ENCODE measurements around the gene PRKG2.
"Not testable (repeated sequence)": the region's sequence is repeated elsewhere in the genome, so short reads cannot be mapped to it uniquely, and the experiment has no call there.

The PRKG2 gene

GRCh38 chr4:81162752-81163458 lies 52.1 kb downstream of the PRKG2 start:
- no peak for DNase-seq (ENCODE audit: low read depth in 2 of 2)

DNA sequence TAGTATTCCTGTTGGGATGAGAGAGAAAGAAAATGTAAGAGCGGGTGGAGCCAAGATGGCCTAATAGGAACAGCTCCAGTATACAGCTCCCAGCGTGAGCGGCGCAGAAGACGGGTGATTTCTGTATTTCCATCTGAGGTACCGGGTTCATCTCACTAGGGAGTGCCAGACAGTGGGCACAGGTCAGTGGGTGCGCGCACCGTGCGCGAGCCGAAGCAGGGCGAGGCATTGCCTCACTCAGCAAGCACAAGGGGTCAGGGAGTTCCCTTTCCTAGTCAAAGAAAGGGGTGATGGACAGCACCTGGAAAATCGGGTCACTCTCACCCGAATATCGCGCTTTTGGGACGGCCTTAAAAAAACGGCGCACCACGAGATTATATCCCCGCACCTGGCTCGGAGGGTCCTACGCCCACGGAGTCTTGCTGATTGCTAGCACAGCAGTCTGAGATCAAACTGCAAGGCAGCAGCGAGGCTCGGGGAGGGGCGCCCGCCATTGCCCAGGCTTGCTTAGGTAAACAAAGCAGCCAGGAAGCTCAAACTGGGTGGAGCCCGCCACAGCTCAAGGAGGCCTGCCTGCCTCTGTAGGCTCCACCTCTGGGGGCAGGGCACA lies 61.2 kb downstream of the PRKG2 start:
- DNase-seq (ENCODE audit: low read depth in 2 of 2) = not testable (repeated sequence)

DNA sequence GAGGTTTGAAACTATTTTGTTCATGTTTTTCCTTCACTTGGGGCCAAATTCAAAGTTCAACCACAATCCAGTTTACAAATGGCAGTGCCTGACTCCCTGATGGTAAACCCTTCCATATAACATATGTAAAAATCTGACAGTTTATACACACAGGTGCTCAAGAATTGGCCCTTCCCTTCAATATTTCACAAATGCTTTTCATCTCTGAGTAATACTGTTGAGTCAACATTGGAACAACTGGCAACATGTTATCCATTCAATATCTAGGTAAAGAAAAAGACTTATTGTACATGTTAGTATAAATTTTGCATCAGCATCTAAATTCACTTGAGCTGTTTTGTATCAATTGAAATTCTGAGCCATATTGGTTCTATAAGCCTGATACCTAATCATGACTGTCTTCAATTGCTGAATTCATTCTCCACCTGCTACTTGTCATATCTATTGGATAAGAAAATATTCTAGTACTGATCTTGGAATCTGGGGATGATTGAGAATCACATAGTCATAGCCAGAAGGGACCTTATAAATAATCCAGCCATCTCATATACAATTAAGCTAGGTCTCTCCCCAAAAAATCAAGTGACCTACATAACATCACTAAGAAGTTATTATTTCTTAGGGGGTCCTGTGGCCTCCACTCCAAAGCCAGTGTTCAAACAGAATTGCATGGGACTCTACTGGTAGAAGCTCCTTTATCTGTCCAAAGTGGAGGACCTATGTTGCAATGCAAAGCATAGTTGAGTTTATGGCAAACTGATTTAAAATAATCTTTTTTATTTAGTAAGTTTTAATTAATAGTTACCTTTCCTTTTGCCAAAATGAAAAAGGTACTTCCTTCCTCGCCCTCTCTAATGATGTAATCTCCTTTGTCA lies 61.9 kb downstream of the PRKG2 start:
- no peak for DNase-seq (ENCODE audit: low read depth in 2 of 2)

GRCh38 chr4:81149976-81150375 lies 65.0 kb downstream of the PRKG2 start:
- DNase-seq (ENCODE audit: low read depth in 2 of 2) = no peak

- no peak for DNase-seq (ENCODE audit: low read depth in 2 of 2)
Observed at GRCh38 chr4:81148576-81148975, 66.4 kb downstream of the PRKG2 start.

GRCh38 chr4:81146466-81146865 lies 68.6 kb downstream of the PRKG2 start:
- DNase-seq (ENCODE audit: low read depth in 2 of 2) = no peak

GRCh38 chr4:81143183-81143582 lies 71.8 kb downstream of the PRKG2 start:
- no peak for DNase-seq (ENCODE audit: low read depth in 2 of 2)

GRCh38 chr4:81142744-81143143 lies 72.3 kb downstream of the PRKG2 start:
- no peak for DNase-seq (ENCODE audit: low read depth in 2 of 2)

DNA sequence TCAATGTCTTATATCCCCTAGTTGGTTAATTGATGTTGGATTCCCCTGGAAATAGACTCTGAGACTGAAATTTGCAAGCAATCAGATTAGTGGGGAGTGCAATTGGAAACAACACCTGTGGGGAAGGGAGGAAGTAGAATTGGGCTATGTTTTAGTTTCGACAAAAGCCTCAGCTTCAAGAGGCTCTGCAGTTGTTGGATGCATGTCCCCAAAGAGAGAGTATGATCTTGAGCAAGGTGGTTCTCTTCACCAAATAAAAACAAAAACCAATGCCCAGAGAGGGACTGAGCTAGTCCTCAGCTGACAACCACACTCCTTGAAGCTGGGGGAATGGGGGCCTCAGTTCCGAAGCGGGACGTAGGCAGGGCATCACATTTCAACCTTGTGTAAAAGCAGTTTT lies 77.1 kb downstream of the PRKG2 start:
- no peak for DNase-seq (ENCODE audit: low read depth in 2 of 2)

DNA sequence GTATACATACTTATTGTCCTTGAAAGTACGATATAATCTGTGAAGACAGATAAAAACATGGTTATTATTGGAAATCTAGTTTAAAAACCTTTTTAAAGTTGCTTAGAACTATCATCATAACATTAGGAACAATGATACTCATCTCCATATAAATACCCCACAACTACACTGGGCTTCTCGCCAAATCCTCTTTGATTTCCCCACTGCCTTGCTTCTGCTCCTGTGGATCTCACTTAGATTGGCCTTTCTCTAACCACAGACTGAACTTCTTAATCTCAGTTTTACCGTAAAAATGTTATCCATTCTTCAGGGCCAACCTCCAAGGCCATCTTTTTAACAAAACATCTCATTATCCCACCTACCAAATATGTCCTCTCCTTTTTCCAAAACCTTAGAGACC lies 77.6 kb downstream of the PRKG2 start:
- DNase-seq (ENCODE audit: low read depth in 2 of 2) = no peak

DNA sequence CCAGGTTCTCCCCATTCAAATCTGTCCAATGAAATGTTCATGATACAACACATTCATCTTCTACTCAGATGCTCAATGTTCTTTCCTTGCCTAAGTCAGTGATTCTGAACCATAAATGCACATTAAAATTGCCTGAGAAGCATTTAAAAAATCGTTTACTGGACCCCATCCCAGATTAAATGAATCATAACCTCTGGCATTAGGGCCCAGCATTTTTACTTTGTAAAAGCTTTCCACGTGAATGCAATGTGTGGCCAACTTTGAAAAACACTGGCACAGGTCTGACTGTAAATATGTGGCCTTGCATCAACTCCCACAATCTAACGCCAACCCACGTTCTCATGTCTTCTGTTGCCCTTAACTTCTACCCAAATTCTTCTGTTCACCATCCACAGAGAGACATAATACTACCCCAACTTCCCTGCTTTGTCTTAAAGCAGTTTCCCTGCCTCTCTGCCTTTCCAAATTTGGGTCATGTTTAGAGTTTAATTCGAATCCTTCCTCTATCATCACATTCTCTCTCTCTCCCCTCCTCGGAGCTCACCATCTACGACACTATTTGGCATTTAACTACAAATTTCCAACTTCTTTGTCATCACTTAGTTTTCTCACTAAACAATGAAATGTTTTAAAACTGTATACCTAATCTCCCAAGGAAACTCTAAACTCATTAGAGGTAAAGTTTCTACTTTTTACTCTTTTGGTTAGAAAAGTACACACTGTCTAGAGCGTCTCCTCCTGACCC lies 78.7 kb downstream of the PRKG2 start:
- no peak for DNase-seq (ENCODE audit: low read depth in 2 of 2)

DNA sequence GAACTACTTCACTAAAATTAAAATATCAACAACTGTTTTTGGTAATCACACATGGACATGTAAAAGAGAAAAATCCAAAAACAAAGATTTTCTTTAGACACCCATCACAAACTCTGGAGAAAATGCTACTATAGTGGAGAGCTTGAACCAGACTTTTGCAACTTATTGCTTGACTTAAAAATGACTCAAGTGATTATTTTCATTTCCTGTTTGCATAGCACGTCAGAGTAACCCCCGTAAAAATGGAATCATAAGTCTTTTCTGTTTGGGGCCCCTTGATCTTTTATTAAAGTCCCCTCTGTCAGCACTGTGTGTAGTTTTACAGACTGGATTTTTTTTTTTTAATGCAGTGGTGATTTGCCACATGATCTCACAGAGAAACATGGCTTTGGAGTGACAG lies 79.5 kb downstream of the PRKG2 start:
- DNase-seq (ENCODE audit: low read depth in 2 of 2) = no peak

DNA sequence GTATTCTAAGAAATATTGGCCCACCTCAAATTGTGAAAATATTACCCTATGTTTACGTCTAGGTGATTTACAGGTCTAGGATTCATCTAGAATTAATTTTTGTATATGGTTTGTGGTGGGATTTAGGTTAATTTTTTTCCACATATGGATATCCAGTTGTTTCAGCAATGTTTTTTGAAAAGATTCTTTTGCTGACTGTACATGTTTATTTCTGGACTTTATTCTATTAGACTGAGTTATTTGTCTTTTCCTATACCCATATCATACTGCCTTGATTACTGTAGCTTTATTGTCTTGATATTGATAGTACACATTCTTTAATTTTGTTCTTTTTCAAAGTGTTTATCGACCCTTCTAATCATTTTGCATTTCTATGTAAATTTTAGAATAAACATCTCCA lies 83.5 kb downstream of the PRKG2 start:
- DNase-seq (ENCODE audit: low read depth in 2 of 2) = no peak

GRCh38 chr4:81131066-81131465 lies 84.0 kb downstream of the PRKG2 start:
- DNase-seq (ENCODE audit: low read depth in 2 of 2) = no peak

DNA sequence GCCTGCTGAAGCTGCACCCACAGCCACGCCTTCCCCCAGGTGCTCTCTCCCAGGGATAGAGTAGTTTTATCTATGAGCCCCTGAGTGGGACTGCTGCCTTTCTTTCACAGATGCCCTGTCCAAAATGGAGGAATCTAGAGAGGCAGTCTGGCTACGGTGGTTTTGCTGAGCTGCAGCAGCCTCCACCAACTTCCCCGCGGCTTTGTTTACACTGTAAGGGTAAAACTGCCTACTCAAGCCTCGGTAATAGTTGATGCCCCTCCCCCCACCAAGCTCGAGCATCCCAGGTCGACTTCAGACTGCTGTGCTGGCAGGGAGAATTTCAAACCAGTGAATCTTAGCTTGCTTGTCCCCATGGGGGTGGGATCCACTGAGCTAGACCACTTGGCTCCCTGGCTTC lies 84.5 kb downstream of the PRKG2 start:
- no peak for DNase-seq (ENCODE audit: low read depth in 2 of 2)

DNA sequence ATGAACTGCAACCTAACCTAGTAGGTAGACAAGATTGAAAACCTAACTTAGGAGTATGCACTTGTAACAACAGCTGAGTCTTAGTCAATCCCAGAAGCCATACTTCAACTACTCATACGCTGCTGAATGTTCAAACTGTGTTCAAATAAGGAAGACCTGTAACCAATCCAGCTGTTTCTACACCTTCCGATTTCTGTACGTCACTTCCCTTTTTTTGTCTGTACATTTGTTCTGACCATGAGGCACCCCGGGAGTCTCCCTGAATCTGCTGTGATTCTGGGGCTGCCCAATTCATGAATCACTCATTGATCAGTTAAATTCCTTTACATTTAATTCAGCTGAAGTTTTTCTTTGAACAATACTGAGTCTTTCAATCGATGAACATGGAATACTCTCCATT lies 95.0 kb downstream of the PRKG2 start:
- no peak for DNase-seq (ENCODE audit: low read depth in 2 of 2)

DNA sequence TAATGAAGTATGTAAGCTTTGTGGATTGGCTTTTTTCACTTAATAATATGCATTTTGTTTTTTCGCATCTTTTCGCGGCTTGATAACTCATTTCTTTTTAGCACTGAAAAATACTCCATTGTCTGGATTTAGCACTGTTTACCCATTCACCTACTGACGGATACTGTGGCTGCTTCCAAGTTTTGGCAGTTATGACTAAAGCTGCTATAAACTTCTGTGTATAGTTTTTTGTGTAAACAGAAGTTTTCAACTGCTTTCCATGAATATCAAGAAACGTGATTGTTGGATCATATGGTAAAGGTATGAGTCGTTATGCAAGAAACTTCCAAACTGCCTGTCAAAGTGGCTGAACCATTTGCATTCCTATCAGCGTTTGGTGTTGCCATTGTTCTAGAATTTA lies 96.9 kb downstream of the PRKG2 start:
- DNase-seq (ENCODE audit: low read depth in 2 of 2) = no peak

GRCh38 chr4:81116566-81116965 lies 98.5 kb downstream of the PRKG2 start:
- no peak for DNase-seq (ENCODE audit: low read depth in 2 of 2)

DNA sequence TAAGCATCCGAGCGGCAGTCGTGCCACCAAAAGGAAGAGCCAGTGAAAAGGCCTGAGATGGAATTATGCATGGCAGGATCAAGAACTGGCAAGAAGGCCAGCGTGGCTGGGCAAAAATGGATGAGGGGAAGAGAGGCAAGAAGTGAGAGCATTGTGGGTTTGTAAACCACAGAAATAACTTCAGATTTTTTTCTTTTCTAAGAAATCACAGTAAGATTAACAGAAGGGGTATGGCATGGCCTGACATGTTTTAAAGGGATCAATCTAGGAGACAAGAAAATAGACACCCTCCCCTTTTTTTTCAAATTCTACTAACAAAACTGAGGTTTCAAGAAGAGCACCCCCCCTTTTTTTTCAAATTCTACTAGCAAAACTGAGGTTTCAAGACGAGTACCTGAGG lies 102.0 kb downstream of the PRKG2 start:
- DNase-seq (ENCODE audit: low read depth in 2 of 2) = no peak

DNA sequence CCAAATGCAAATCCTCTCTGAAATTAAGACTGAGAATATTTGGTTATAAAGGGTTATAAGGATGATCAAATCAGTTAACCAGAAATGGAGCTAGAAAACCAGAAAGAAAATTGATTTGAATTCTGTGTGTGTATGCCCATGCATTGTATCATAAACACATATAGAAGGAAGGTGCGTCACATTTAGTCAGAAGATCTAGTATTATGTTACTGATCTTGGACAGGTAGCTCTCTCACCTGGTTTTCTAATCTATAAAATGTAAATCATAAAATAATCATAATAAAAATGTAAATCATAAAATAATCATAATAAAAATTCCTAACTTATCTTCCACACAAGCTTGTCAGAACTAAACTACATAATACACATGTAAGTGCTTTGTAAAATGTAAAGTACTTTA lies 105.7 kb downstream of the PRKG2 start:
- DNase-seq (ENCODE audit: low read depth in 2 of 2) = no peak

- no peak for DNase-seq (ENCODE audit: low read depth in 2 of 2)
Observed at GRCh38 chr4:81106150-81106549, 108.9 kb downstream of the PRKG2 start.

GRCh38 chr4:81102107-81102506 lies 112.9 kb downstream of the PRKG2 start:
- no peak for DNase-seq (ENCODE audit: low read depth in 2 of 2)

All from stimulated activated CD8-positive, alpha-beta memory T cell treated with anti-CD3 and anti-CD28 coated beads, Interleukin-15, amount 100 ng/mL, for 4 hours (primary cell).